Urinary bladder (tissue), 4 donors: ENCODE results near the gene ITGB3. TPM values are rescaled to one million over a fixed set of nuclear protein-coding genes. Genes with fewer than 3 reads are reported as not detected.
"Not testable (repeated sequence)": the region's sequence is repeated elsewhere in the genome, so short reads cannot be mapped to it uniquely, and the experiment has no call there.

Source experiments
- DNase-seq: peaks from one replicate; pipeline ENCODE4 v3.0.0-alpha.2; 2015; ENCODE audit errors: extremely low spot score
- H3K27ac ChIP-seq: one replicate; pipeline ENCODE4 v1.5.1; 2013; ENCODE audit warnings: low read depth, mild to moderate bottlenecking, moderate library complexity
- H3K36me3 ChIP-seq: one replicate; pipeline ENCODE4 v1.6.1; 2013; ENCODE audit warnings: mild to moderate bottlenecking, moderate library complexity; ENCODE audit not compliant: insufficient read depth
- H3K4me1 ChIP-seq: one replicate; pipeline ENCODE4 v1.6.1; 2013; ENCODE audit warnings: mild to moderate bottlenecking, moderate library complexity; ENCODE audit not compliant: insufficient read depth
- H3K4me3 ChIP-seq: one replicate; pipeline ENCODE4 v1.5.1; 2013; ENCODE audit warnings: low read depth, low read length
- WGBS: extraction: QIAGEN DNeasy Blood & Tissue Kit; methylation state at CpG from one replicate; pipeline ENCODE4 v1.1.7; 2013; 5-methylcytosine and 5-hydroxymethylcytosine counted together
- polyA plus RNA-seq: library from polyadenylated mRNA; stranded (reverse); fragments of 200-250 nt; gene quantifications from one replicate; pipeline ENCODE4 v1.2.3, GENCODE V29; 2013
- total RNA-seq: library from RNA; depleted of rRNA; stranded (reverse); fragments of >200 nt; gene quantifications from one replicate; pipeline ENCODE4 v1.2.3, GENCODE V29; 2014
- donor health status: healthy with polysubstance abuse.
- donor health status: healthy.

Gene ITGB3
- total and polyA plus RNA-seq, 2 donors = 19.2 to 20.2 TPM

- H3K4me1 ChIP-seq = no peaks in the 10 kb centered on the region
- no peak for DNase-seq
- no peaks in the 10 kb centered on the region for H3K36me3 ChIP-seq
- 28% methylated on average over 1 of the region's 1 CpG for WGBS
- no peak overlapping the region for H3K27ac ChIP-seq
- H3K4me3 ChIP-seq = no peak overlapping the region
These were observed 13.8 kb downstream of the ITGB3 start for GRCh38 chr17:47267354-47267828.

- not testable (repeated sequence) for H3K27ac ChIP-seq, H3K4me1 ChIP-seq, H3K4me3 ChIP-seq, DNase-seq, H3K36me3 ChIP-seq
- WGBS = 87% methylated on average over 3 of the region's 3 CpGs
These were observed 15.3 kb downstream of the ITGB3 start for GRCh38 chr17:47268964-47269363.

GRCh38 chr17:47269561-47270280, 16.1 kb downstream of the ITGB3 start:
- H3K27ac ChIP-seq, H3K36me3 ChIP-seq, DNase-seq, H3K4me1 ChIP-seq, H3K4me3 ChIP-seq: not testable (repeated sequence)

- no peak overlapping the region for H3K4me3 ChIP-seq
- no peaks in the 10 kb centered on the region for H3K36me3 ChIP-seq
- peaks cover 2% of the 10 kb centered on the region for H3K4me1 ChIP-seq
- 90% methylated on average over 2 of the region's 2 CpGs for WGBS
- DNase-seq = no peak
- H3K27ac ChIP-seq = no peak overlapping the region
These were observed 17.5 kb downstream of the ITGB3 start for GRCh38 chr17:47270946-47271705.

GRCh38 chr17:47272491-47272890, 18.9 kb downstream of the ITGB3 start:
- H3K4me3 ChIP-seq = no peak overlapping the region
- H3K36me3 ChIP-seq = no peaks in the 10 kb centered on the region
- no peak for DNase-seq
- H3K27ac ChIP-seq = no peak overlapping the region
- H3K4me1 ChIP-seq = peaks cover 2% of the 10 kb centered on the region
- WGBS = 88% methylated on average over 1 of the region's 1 CpG

GRCh38 chr17:47273245-47273644, 19.6 kb downstream of the ITGB3 start:
- H3K4me3 ChIP-seq = no peak overlapping the region
- no peak for DNase-seq
- H3K4me1 ChIP-seq = peaks cover 2% of the 10 kb centered on the region
- 97% methylated on average over 2 of the region's 2 CpGs for WGBS
- no peak overlapping the region for H3K27ac ChIP-seq
- H3K36me3 ChIP-seq = no peaks in the 10 kb centered on the region

- Histone ChIP-seq H3K27ac (peak overlapping the region; percentile 89), H3K36me3 (no peaks in the 10 kb centered on the region), H3K4me3 (no peak overlapping the region), H3K4me1 (peaks cover 2% of the 10 kb centered on the region)
- WGBS = 90% methylated on average over 5 of the region's 5 CpGs
- DNase-seq = no peak
These were observed 20.9 kb downstream of the ITGB3 start for GRCh38 chr17:47274319-47275069.

GRCh38 chr17:47275245-47275984, 21.8 kb downstream of the ITGB3 start:
- Histone ChIP-seq H3K4me1 (peaks cover 2% of the 10 kb centered on the region), H3K27ac (peak overlapping the region; percentile 89), H3K36me3 (no peaks in the 10 kb centered on the region), H3K4me3 (no peak overlapping the region)
- DNase-seq = peak; percentile 76
- WGBS = 16% methylated on average over 13 of the region's 13 CpGs

GRCh38 chr17:47276444-47276843, 22.8 kb downstream of the ITGB3 start:
- H3K4me3 ChIP-seq = no peak overlapping the region
- no peaks in the 10 kb centered on the region for H3K36me3 ChIP-seq
- DNase-seq = no peak
- peak overlapping the region; percentile 89 for H3K27ac ChIP-seq
- 80% methylated on average over 3 of the region's 3 CpGs for WGBS
- H3K4me1 ChIP-seq = peaks cover 2% of the 10 kb centered on the region

GRCh38 chr17:47276868-47277267, 23.2 kb downstream of the ITGB3 start:
- Histone ChIP-seq H3K36me3 (no peaks in the 10 kb centered on the region), H3K4me3 (no peak overlapping the region), H3K4me1 (peaks cover 2% of the 10 kb centered on the region), H3K27ac (peak overlapping the region; percentile 11)
- DNase-seq = peak; percentile 45
- WGBS = 11% methylated on average over 10 of the region's 10 CpGs

- WGBS = 97% methylated on average over 1 of the region's 1 CpG
- DNase-seq = no peak
- Histone ChIP-seq H3K27ac (peak overlapping the region; percentile 27), H3K4me1 (peaks cover 2% of the 10 kb centered on the region), H3K36me3 (no peaks in the 10 kb centered on the region), H3K4me3 (no peak overlapping the region)
These were observed 24.3 kb downstream of the ITGB3 start for GRCh38 chr17:47277921-47278320.

- 86% methylated on average over 4 of the region's 4 CpGs for WGBS
- no peaks in the 10 kb centered on the region for H3K36me3 ChIP-seq
- H3K27ac ChIP-seq = peak overlapping the region; percentile 72
- peaks cover 2% of the 10 kb centered on the region for H3K4me1 ChIP-seq
- DNase-seq = no peak
- H3K4me3 ChIP-seq = no peak overlapping the region
These were observed 24.9 kb downstream of the ITGB3 start for GRCh38 chr17:47278561-47278960.
